ENCODE measurements around the gene SPATA46. TPM values are rescaled to one million over a fixed set of nuclear protein-coding genes. Genes with fewer than 3 reads are reported as not detected.
"Not testable (repeated sequence)": the region's sequence is repeated elsewhere in the genome, so short reads cannot be mapped to it uniquely, and the experiment has no call there.

The SPATA46 gene, protein sequence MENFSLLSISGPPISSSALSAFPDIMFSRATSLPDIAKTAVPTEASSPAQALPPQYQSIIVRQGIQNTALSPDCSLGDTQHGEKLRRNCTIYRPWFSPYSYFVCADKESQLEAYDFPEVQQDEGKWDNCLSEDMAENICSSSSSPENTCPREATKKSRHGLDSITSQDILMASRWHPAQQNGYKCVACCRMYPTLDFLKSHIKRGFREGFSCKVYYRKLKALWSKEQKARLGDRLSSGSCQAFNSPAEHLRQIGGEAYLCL
- total RNA-seq (not detected), polyA plus RNA-seq (ENCODE audit: insufficient read length in 2 of 2) (1 to 10 TPM in 1 of 2 donors, under 1 TPM in 1; 0.70 to 1.8 TPM)
- long read RNA-seq, donor 1 = 0 reads
- long read RNA-seq, donor 2 = 0 reads
- long read RNA-seq, donor 3 = 0 reads
- long read RNA-seq, donor 4 = 0 reads

GRCh38 chr1:162376691-162377090, at the start of gene SPATA46:
TSS of gene SPATA46 (minus strand) at chr1:162376854. CDS start at chr1:162376790, 64 bp downstream.
- Histone ChIP-seq H3K27me3 (ENCODE audit: control insufficient read depth, insufficient read depth, low read length) (no peaks in the 10 kb centered on the region), H3K9me3 (ENCODE audit: control insufficient read depth, insufficient read depth, low read length) (no peaks in the 10 kb centered on the region), H3K4me1 (ENCODE audit: control insufficient read depth, insufficient read depth, low read length) (peaks cover 17% of the 10 kb centered on the region), H3K36me3 (ENCODE audit: control insufficient read depth, insufficient read depth, low read length) (peaks cover 4% of the 10 kb centered on the region), H3K4me3 (ENCODE audit: low read depth, low read length) (no peak within 1 kb of the TSS), H3K27ac (ENCODE audit: low read depth, low read length) (no peak within 1 kb of the TSS)
- WGBS (ENCODE audit: insufficient coverage) = 100% methylated on average over 3 of the region's 5 CpGs
- DNase-seq (ENCODE audit: low read depth in 4 of 6, low spot score in 6 of 6) = no peak

DNA sequence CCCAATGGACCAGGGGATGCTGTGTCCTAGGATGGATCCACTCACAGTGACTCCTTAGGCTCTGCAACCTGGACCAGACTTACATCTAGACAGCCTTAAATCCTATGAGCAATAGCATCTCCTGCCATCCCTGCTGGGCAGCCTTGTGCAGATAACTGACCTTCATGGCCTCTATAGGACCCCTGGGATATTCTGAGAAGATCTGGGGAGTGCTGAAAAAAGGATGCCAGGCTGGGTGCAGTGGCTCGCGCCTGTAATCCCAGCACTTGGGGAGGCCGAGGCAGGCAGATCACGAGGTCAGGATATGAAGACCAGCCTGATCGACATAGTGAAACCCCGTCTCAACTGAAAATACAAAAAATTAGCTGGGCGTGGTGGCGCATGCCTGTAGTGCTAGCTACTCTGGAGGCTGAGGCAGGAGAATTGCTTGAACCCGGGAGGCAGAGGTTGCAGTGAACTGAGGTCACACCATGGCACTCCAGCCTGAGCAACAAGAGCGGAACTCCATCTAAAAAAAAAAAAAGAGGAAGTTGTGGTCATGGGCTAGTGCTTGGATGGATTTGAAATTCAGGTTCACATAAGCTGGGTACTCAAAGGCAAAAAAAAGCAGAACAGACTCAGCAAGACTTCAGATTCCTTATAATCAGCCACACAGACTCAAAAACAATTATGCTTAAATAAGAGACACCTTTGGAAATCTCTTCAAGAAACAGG, 46.2 kb upstream of the SPATA46 start:
- WGBS (ENCODE audit: insufficient coverage) = 97% methylated on average over 9 of the region's 10 CpGs
- H3K36me3 ChIP-seq (ENCODE audit: control insufficient read depth, insufficient read depth, low read length) = no peaks in the 10 kb centered on the region
- H3K27me3 ChIP-seq (ENCODE audit: control insufficient read depth, insufficient read depth, low read length) = no peaks in the 10 kb centered on the region
- H3K9me3 ChIP-seq (ENCODE audit: control insufficient read depth, insufficient read depth, low read length) = peaks cover 2% of the 10 kb centered on the region
- no peak overlapping the region for H3K27ac ChIP-seq (ENCODE audit: low read depth, low read length)
- DNase-seq (ENCODE audit: low read depth in 4 of 6, low spot score in 6 of 6) = no peak
- no peaks in the 10 kb centered on the region for H3K4me1 ChIP-seq (ENCODE audit: control insufficient read depth, insufficient read depth, low read length)
- no peak overlapping the region for H3K4me3 ChIP-seq (ENCODE audit: low read depth, low read length)

GRCh38 chr1:162421258-162422164, 44.9 kb upstream of the SPATA46 start:
- Histone ChIP-seq H3K4me3 (ENCODE audit: low read depth, low read length) (no peak overlapping the region), H3K9me3 (ENCODE audit: control insufficient read depth, insufficient read depth, low read length) (peaks cover 2% of the 10 kb centered on the region), H3K36me3 (ENCODE audit: control insufficient read depth, insufficient read depth, low read length) (no peaks in the 10 kb centered on the region), H3K27me3 (ENCODE audit: control insufficient read depth, insufficient read depth, low read length) (no peaks in the 10 kb centered on the region), H3K27ac (ENCODE audit: low read depth, low read length) (no peak overlapping the region), H3K4me1 (ENCODE audit: control insufficient read depth, insufficient read depth, low read length) (no peaks in the 10 kb centered on the region)
- no peak for DNase-seq (ENCODE audit: low read depth in 4 of 6, low spot score in 6 of 6)
- WGBS (ENCODE audit: insufficient coverage) = 50% methylated on average over 1 of the region's 5 CpGs

- no peak for DNase-seq (ENCODE audit: low read depth in 4 of 6, low spot score in 6 of 6)
- Histone ChIP-seq H3K27me3 (ENCODE audit: control insufficient read depth, insufficient read depth, low read length) (no peaks in the 10 kb centered on the region), H3K36me3 (ENCODE audit: control insufficient read depth, insufficient read depth, low read length) (no peaks in the 10 kb centered on the region), H3K9me3 (ENCODE audit: control insufficient read depth, insufficient read depth, low read length) (peaks cover 2% of the 10 kb centered on the region), H3K4me1 (ENCODE audit: control insufficient read depth, insufficient read depth, low read length) (no peaks in the 10 kb centered on the region), H3K27ac (ENCODE audit: low read depth, low read length) (no peak overlapping the region), H3K4me3 (ENCODE audit: low read depth, low read length) (no peak overlapping the region)
- 100% methylated on average over 3 of the region's 3 CpGs for WGBS (ENCODE audit: insufficient coverage)
Observed at GRCh38 chr1:162420120-162420519, 43.5 kb upstream of the SPATA46 start.

GRCh38 chr1:162419450-162419931, 42.8 kb upstream of the SPATA46 start:
- not testable (repeated sequence) for H3K27me3 ChIP-seq (ENCODE audit: control insufficient read depth, insufficient read depth, low read length); H3K4me3 ChIP-seq (ENCODE audit: low read depth, low read length); H3K9me3 ChIP-seq (ENCODE audit: control insufficient read depth, insufficient read depth, low read length); H3K36me3 ChIP-seq (ENCODE audit: control insufficient read depth, insufficient read depth, low read length); H3K4me1 ChIP-seq (ENCODE audit: control insufficient read depth, insufficient read depth, low read length); DNase-seq (ENCODE audit: low read depth in 4 of 6, low spot score in 6 of 6); H3K27ac ChIP-seq (ENCODE audit: low read depth, low read length)
- 52% methylated on average over 5 of the region's 9 CpGs for WGBS (ENCODE audit: insufficient coverage)

- not testable (repeated sequence) for H3K4me1 ChIP-seq (ENCODE audit: control insufficient read depth, insufficient read depth, low read length); H3K9me3 ChIP-seq (ENCODE audit: control insufficient read depth, insufficient read depth, low read length); DNase-seq (ENCODE audit: low read depth in 4 of 6, low spot score in 6 of 6); H3K27me3 ChIP-seq (ENCODE audit: control insufficient read depth, insufficient read depth, low read length); H3K4me3 ChIP-seq (ENCODE audit: low read depth, low read length); H3K27ac ChIP-seq (ENCODE audit: low read depth, low read length); H3K36me3 ChIP-seq (ENCODE audit: control insufficient read depth, insufficient read depth, low read length)
- WGBS (ENCODE audit: insufficient coverage) = 93% methylated on average over 3 of the region's 7 CpGs
Observed at GRCh38 chr1:162418584-162418983, 41.9 kb upstream of the SPATA46 start.

DNA sequence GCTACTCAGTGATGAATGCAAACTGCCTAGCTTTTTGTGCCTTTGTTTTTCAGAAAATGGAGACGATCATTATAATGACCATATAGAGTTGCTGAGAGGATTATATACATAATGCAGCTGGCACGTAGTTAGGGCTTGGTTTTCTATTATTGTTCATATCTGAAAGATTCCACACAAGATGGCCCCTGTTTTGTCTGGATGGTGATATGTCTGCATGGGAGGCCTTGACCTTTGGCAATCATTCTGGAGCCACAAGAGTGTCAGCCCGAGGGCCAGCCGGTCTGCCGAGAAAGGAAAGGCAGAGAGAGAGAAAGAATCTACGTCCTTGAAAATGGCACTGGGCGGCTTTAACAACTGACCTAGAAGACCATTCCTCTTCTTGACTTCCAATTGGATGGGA, 41.0 kb upstream of the SPATA46 start:
- no peak for DNase-seq (ENCODE audit: low read depth in 4 of 6, low spot score in 6 of 6)
- H3K36me3 ChIP-seq (ENCODE audit: control insufficient read depth, insufficient read depth, low read length) = no peaks in the 10 kb centered on the region
- 100% methylated on average over 3 of the region's 7 CpGs for WGBS (ENCODE audit: insufficient coverage)
- H3K27me3 ChIP-seq (ENCODE audit: control insufficient read depth, insufficient read depth, low read length) = no peaks in the 10 kb centered on the region
- H3K9me3 ChIP-seq (ENCODE audit: control insufficient read depth, insufficient read depth, low read length) = no peaks in the 10 kb centered on the region
- H3K4me1 ChIP-seq (ENCODE audit: control insufficient read depth, insufficient read depth, low read length) = no peaks in the 10 kb centered on the region
- no peak overlapping the region for H3K27ac ChIP-seq (ENCODE audit: low read depth, low read length)
- H3K4me3 ChIP-seq (ENCODE audit: low read depth, low read length) = no peak overlapping the region

GRCh38 chr1:162416909-162417308, 40.3 kb upstream of the SPATA46 start:
- Histone ChIP-seq H3K9me3 (ENCODE audit: control insufficient read depth, insufficient read depth, low read length) (no peaks in the 10 kb centered on the region), H3K36me3 (ENCODE audit: control insufficient read depth, insufficient read depth, low read length) (no peaks in the 10 kb centered on the region), H3K27me3 (ENCODE audit: control insufficient read depth, insufficient read depth, low read length) (no peaks in the 10 kb centered on the region), H3K4me3 (ENCODE audit: low read depth, low read length) (no peak overlapping the region), H3K4me1 (ENCODE audit: control insufficient read depth, insufficient read depth, low read length) (no peaks in the 10 kb centered on the region), H3K27ac (ENCODE audit: low read depth, low read length) (no peak overlapping the region)
- DNase-seq (ENCODE audit: low read depth in 4 of 6, low spot score in 6 of 6) = no peak
- 100% methylated on average over 1 of the region's 2 CpGs for WGBS (ENCODE audit: insufficient coverage)

DNA sequence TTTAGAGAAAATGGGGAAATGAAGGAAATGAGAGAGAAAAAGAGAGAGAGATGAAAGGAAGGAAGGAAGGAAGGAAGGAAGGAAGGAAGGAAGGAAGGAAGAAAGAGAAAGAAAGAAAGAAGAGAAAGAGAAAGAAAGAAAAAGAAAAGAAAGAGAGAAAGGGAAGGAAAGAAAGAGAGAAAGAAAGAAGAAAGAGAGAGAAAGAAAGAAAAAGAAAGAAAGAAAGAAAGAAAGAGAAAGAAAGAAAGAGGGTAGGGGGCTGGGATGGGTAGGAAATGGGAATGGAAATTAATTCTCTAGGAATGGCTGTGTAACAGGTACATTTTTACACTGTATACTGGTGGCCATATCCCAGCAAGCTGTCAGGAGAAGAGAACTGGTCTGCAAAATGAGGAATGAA, 39.6 kb upstream of the SPATA46 start:
- Histone ChIP-seq H3K4me3 (ENCODE audit: low read depth, low read length) (no peak overlapping the region), H3K36me3 (ENCODE audit: control insufficient read depth, insufficient read depth, low read length) (no peaks in the 10 kb centered on the region), H3K4me1 (ENCODE audit: control insufficient read depth, insufficient read depth, low read length) (no peaks in the 10 kb centered on the region), H3K27me3 (ENCODE audit: control insufficient read depth, insufficient read depth, low read length) (no peaks in the 10 kb centered on the region), H3K27ac (ENCODE audit: low read depth, low read length) (no peak overlapping the region), H3K9me3 (ENCODE audit: control insufficient read depth, insufficient read depth, low read length) (no peaks in the 10 kb centered on the region)
- DNase-seq (ENCODE audit: low read depth in 4 of 6, low spot score in 6 of 6) = no peak

Measured in spinal cord (tissue), 10 donors.